Fibroblast of skin of right biceps (primary cell): ENCODE data around the gene KLF6.
"Not testable (repeated sequence)": the region's sequence is repeated elsewhere in the genome, so short reads cannot be mapped to it uniquely, and the experiment has no call there.

Source experiments
- DNase-seq: peaks from one replicate; pipeline ENCODE4 v3.0.0-alpha.2; 2013

The KLF6 gene

DNA sequence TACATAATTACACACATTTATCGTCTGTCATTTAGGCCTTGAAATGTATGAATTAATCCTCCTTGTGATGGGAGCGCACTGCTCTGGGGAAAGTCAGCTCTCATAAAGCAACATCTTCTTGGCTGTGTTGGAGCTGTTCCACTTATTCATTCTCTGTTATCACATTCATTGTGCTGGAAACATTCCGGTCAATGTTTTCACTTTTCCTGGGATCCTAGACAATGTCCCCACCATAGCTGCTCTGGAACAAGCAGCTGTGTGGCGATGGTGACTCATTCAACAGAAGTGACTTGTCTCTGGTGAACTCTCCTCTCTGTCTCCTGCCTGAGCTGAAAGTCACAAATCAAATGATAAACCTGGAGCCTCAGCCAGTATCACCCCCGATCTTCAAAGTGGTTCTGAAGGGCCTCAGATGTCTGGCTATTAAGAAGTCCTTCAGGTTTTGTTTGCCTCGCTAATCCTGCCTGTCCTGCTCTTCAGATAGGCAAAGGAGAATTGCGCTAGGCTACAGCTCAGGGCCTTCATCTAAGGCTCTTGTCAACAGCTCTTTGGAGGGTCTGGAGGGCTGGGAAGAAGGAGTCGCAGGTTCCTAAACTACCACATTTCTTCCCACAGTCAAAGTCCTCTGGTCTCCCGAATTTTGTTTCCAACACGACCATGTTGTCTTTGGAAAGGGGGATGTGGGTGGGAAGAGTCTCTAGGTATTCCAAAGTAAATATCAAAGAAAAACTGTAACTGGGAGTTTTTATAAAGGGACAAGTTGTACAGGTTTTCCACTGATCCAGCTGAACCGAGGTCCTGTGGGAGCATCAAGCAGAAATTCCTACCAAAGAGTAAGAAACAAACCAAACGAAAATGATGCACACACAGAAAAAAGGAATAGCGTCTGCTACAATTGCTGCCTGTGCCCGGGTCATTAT lies 29.3 kb downstream of the KLF6 start:
- DNase-seq = peak; percentile 79

DNA sequence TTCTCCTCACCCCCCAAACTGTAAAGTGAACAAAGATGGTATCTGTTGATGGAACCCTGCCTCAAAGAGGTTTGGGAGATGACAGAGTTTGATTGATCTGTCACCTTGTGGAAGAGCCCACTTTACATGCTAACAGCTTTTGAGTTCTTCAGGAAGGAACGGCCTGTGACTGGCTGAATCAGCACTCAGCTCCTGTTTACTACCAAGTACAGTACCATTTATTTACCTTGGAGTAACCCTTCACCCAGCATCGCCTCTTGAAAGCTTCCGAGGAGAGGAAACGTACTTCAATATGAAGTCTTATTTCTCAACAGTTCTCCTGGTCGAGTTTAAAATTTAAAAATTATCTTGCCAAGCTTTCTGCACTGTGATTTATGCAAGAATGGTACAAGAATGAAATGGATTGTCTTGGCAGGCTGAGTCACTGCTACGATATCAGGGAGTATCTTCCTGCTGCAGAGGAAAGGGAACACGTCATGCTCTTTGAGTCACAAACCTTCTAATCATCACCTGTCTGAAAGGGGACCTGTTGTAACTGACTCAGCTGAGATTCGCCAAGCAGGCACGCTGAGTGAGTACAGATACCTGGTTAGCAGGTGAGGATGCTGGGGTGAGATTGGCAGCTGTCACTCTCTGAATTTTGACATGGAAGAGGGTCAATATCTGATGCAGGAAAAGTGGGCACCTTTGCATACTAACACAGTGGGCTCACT lies 30.1 kb downstream of the KLF6 start:
- DNase-seq = peak; percentile 90

DNA sequence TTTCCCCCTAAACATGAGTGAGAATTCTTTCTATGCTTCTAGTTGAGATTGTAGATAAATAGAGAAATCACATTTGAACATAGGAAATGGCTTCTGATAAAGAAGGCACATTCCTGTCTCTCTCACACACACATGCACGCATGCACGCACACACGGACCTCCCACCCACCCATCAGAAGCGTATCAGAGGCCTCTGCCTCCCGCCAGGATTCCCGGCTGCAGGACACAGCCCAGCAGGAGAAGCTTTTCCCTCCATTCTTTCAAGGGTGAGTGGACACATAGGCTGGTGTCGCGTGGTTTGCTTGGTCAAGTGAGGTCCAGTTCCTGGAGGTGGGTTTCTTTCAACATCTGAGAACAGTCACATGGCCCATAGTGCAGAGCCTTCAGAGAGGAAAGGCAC lies 34.2 kb downstream of the KLF6 start:
- peak; percentile 34 for DNase-seq

DNA sequence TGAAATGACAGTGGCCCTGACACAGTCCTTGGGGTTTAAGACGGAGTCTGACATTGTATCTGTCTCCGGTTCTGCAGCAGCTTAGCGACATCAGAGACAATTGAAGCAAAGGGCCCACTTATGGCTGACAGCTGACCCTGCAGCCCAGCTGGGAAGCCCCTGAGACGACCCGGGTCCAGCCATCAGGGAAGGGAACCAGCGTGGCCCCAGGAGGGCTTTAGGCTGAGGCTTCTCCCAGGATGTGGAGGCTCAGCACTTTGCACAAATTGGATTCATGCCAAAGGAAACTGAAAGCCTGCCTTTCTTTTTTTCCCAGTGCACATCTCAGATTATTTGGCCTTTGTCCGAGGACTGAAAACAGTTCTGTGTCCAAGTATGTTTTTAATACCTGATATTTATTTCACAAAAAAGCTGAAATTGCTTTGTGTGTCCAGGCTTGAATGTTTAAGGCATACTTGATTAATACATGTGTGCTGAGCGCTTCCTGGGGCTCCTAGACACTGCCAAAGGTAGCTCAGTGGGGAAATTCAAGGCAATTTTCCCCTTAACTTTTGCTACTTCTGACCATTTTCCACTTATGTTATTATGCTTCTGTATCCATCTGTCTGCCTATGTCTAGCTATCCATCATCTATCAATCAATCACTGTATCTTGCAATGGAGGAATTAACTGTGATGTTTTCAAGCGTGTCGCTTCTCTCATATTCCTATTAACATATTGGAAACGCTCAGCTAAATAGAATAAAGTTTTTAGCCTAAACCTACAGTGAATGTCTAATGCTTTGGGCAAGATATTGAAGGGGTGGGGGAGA lies 34.8 kb downstream of the KLF6 start:
- DNase-seq = peak; percentile 59

DNA sequence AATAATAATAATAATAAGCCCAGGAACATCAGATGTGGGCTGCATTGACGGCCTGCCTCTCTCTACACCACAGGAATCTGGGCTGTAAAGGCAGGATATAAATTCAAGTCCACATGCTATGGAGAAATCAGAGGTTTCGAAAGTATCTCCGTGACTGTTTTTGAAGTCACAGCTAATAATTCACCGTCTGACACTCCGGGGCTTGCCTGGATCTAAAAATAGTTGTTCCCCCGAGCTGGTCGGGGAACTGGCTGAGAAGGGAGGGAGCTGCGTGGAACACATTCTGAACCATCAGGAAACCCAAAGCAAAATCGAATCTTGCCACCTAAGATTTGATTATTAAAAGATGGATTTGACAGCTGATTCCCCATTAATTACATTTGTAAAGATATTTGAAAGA lies 35.4 kb downstream of the KLF6 start:
- peak; percentile 94 for DNase-seq

DNA sequence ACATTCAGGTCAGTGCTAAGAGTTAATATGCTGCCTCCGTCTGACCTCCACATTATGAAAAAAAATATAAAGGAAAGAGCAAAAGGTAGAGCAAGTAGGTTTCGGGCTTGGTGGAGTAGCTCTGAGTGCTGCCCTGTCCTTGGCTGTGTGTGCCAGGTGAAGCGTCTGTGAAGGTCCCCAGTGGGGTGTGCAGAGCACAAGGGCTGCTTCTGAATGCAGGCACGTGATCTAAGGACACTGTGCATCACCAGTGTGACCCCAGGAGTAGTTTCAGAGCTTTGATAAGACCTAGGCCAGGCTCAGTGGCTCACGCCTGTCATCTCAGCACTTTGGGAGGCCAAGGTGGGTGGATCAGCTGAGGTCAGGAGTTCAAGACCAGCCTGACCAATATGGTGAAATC lies 36.0 kb downstream of the KLF6 start:
- DNase-seq = no peak

DNA sequence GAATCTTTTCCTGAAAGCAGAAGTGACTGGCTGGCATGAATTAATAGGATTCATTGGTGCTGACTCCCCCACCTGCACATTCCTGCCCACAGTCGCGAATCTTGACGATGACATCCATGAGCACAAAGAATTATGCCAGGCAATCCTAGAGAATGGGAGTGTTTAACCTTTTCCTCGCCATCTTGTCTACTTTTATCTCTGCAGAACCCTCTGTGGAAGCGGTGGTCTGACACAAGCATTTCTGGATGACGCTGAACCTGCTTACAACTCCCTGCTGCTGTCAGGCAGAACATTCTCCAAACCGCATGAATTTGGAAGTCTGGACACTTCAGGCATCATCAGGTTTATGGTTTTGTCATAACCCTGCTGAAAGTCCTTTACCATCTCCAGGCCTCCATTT lies 36.5 kb downstream of the KLF6 start:
- DNase-seq = no peak

DNA sequence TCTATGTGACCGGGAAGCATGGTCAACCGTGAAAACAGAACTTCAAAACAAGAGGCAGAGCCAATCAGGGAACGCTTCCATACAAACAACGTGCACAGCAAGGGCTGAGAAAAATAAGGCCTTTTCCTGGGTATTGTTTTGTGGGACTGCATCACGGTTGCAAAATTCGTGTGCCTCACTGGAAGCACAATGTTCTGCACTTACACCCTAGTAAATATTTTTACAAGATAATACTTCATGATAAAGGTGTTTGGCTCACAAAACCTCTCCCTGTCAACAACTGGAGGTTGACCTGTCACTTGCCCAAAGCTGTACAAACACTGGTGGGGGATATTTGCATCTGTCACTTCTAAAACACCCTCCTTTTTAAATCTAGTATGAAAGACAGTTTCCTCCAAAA lies 37.0 kb downstream of the KLF6 start:
- DNase-seq = no peak

DNA sequence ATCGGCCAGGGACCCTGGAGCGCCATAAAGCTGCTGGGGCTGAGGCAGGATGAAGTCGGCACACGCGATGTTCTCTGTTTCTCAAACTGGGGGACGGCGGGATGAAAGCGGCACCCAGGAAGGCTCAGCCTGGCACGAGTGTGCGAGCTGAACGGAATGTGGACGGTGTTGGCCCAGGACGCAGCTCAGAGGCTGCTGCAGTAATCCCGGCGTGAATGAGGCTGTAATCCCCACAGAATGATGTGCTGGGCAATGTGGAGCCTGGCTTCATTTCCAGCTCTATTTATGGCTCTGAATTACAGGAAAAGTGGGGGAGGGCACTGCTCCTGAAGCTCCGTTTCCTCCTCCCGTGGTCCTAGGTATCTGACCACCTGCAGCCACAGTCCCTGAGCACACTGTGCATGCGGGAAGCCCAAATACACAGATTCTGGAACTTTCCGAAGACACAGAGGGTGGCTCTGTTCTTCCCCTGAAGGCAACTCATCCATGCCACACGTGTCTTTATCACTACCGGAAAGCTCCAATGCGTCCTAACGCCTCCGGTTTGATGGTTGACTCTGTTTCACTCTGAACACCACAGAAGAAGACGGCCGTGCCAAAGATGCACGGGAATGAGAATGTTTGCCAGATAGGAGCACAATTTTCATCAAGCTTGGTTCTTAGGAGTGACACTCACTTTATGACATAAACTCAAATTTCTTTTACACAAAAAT lies 37.6 kb downstream of the KLF6 start:
- no peak for DNase-seq

DNA sequence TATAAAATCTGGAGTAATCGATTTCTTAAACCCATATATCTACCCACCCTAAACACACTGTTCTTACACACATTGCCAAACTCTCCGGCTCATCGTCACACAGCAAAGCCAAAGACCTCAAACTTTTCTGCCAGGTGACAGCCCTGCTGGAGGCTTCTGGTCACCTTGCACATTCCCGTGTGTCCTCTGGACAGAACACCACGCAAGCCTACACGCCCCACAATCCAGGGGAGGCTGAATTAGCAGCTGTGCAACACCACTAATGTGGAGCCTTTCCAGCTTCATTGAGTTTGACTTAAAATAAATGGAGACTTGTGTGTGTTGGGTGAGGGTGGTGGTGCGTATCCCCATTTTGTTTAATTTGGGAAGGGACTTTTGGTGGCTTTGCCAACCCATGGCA lies 38.4 kb downstream of the KLF6 start:
- no peak for DNase-seq

DNA sequence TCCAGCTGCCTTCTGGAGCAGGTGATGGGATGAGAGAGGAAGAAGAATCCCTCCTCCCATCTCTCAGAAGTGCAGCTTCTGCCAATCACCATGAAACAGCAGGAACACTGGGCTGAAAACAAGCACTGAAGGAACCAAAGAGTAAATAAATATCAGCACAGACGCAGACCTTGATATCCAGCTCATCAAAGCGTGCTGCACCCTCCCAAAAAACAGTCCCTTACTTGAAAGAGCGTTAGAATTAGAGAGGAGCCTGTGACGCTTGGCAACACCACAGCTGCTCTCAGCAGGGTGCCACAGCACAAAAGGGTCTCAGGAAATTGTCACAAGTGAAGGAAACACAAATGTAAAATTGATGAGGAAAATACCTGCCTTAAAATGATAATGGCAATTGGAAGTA lies 39.5 kb downstream of the KLF6 start:
- DNase-seq = no peak

DNA sequence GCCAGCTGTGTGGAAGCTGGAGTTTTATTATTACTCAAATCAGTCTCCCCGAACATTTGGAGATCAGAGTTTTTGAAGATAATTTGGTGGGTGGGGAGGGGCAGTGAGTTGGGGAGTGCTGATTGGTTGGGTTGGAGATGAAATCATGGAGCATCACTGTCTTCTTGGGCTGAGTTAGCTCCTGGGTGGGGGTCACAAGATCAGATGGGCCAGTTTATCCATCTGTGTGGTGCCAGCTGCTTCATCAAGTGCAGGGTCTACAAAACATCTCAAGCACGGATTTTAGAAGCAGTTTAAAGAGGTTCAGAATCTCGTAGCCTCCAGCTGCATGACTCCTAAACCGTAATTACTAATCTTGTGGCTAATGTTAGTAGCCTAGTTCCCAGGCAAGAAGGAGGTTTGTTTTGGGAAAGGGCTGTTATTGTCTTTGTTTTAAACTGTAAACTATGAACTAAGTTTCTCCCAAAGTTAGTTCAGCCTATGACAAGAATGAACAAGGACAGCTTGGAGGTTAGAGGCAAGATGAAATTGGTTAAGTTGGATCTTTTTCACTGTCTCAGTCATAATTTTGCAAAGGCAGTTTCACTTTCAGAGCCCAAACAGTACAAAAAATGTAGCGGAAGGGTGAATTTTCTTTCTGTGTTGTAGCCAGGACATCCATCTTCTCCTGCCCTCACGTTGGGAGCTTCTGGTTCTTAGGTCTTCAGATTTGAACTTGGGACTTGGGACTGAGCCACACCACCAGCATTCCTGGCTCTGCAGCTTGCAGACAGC lies 43.1 kb downstream of the KLF6 start:
- DNase-seq = no peak

DNA sequence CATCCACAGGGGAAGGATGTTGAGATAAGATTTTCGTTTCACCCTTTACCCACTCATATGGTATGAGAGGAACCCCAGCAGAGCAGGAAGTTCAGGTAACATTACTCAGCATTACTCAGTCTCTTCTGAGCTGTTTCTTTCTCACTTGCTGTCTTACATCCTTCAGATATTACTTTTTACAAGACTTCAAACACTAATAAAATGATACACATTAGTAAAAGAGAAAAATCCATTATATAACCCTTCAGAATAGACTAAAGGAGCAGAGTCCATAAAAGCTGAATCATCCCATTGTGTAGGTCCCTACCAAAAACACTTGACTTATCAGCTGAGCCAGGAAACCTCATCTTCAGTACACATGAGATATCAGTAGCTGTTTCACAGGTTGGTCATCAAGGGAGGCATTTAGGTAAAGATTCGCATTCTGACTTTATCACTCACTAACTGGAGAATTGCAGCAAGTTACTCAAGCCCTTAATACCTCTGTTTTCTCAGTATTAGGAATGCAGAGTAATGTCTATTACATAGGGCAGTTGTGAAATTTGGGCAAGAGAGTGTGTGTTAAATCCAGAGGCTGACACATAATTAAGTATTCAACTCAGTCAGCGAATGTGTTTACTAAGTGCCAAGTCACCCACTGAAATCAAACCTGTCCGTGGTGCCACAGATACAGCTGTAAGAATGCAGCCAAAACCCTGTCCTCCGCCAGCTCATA lies 44.7 kb downstream of the KLF6 start:
- DNase-seq = peak; percentile 63

DNA sequence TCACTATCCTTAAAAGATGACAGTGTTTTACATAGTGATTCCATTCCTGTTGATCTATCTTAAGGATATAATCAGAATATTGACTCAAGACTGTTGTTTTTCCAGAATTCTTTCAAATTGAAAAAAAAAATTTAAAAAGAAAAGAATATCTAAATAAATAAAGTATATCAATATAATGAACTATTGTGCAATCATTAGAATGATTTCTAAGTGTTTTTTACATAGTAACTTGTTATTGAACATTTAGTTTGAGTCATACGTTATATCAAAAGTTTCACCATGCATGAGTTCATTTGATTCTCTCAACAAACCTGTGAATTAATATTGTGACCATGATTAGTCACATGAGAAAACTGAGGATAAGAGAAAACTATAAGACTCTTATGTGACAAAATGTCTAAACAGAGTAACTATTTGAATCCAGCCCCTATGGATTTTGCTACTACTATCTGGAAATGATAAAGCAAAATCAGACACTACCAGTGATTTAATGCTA lies 46.1 kb downstream of the KLF6 start:
- no peak for DNase-seq

DNA sequence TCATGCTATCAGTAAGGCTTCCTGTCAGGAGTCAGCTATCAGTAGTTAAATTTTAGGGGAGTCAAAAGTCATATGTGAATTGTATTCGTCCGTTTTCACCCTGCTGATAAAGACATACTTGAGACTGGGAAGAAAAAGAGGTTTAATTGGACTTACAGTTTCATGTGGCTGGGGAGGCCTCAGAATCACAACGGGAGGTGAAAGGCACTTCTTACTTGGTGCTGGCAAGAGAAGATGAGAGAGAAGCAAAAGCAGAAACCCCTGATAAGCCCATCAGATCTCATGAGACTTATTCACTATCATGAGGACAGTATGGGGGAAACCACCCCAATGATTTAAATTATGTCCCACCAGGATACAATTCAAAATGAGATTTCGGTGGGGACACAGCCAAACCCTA lies 47.1 kb downstream of the KLF6 start:
- no peak for DNase-seq

DNA sequence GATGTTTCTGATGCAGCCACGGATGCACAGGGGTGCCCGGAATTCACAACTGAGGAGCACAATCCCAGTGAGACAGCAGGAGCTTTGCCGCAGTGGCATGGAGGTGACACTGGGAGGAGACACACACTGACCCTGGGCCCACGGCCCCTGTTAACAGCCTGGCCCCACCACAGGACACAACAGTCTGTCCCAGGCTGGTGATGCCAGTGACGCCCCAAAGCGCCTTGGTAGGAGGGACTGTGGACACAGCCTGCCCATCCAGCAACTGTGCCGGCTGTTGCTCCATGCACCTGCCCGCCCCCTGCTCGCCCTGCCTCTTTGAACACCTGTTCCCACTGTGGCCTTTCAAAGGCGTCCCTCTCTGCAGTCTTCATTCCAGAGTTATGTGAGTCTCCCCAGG lies 49.8 kb downstream of the KLF6 start:
- DNase-seq = no peak

DNA sequence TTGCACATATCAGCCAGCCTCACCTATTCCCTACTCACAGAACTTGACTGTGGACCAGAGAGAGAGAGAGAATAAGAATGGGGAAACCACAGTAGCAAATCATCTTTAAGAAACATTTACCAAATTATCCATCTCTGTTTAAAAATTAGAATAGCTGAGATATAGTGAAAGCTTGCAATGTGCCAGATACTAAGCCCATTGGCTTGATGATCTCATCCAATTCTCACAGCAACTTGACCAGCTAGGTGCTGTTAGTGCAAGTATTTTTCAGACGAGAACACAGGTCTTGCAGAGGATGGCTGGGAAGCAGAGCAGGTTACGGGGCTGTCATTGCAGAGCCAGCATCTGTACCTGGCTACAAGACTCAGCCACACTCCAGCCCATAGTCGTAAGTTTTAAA lies 50.9 kb downstream of the KLF6 start:
- no peak for DNase-seq

DNA sequence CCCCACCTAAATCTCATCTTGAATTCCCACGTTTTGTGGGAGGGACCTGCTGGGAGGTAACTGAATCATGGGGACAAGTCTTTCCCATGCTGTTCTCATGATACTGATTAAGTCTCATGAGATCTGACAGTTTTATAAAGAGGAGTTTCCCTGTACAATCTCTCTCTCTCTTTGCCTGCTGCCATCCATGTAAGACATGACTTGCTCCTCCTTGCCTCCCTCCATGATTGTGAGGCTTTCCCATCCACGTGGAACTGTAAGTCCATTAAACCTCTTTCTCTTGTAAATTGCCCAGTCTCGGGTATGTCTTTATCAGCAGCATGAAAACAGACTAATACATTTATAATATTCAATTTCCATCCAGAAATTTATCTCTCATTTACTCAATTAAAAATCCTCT lies 52.8 kb downstream of the KLF6 start:
- not testable (repeated sequence) for DNase-seq

DNA sequence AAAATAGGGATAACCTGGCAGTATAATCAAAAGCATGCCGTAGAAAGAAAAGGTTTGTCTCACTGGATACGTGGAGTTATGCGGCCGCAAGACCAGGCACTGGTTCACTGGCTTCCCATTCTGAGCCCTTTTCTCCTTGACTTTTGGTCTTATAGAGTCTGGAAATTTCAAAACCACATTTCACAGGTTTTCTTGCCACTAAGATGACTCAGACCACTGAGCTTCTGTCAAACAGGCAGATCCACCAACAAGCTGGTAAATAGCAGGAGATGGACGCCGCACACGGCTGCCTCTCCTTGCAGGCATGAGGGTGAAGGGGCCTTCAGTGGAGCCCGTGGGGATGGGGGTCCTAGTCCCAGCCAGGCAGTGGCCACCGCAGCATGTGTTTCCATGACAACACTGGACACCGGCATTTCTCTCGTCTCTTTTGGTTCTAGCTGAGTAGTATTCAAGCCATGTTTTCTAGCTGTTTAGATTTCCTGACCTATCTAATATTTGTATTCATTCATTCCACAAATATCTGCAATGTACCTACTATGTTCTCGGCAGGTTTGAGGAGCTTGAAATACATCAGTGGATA lies 55.5 kb downstream of the KLF6 start:
- DNase-seq = peak; percentile 28

DNA sequence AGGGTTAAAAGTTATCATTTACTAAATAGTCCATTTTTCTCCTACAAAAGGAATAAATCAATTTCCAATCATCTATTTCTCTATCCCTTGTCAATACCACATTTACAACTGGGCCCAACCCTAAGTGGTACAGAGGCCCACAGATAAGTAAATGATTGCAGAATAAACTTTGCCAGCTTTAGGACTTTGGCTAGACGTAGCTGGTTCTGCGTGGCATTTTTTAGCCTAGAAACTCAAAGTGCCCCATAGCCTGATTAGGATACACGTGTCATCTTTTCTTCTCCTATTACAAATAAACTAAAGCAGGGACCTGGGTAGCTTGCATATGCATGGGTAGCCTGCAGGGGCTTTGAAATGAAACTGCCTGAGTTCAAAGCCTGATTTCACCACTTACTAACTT lies 56.4 kb downstream of the KLF6 start:
- no peak for DNase-seq

DNA sequence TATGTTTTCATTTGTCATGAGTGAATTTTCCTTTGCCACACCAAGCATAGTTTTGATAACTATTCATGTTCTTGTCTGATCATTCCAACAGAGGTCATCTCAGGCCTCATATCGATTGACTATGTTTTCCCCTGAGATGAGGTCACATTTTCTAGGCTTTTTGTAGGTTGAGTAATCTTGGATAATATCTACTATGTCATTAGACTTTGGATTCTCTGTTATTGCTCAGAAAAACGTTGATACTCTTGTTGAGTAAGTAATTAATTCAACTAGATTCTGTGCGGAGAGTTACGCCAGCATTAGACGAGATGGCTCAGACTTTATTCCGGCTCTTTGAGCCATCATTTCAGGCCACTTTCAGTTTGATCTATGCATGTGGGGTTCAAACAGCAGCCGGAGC lies 57.7 kb downstream of the KLF6 start:
- peak; percentile 31 for DNase-seq
